ENCODE measurements around the gene LASP1NB.
"Not testable (repeated sequence)": the region's sequence is repeated elsewhere in the genome, so short reads cannot be mapped to it uniquely, and the experiment has no call there.

LASP1NB gene

GRCh38 chr17:38897671-38898290, 27.6 kb upstream of the LASP1NB start:
- DNase-seq = no peak

GRCh38 chr17:38898291-38898679, 27.1 kb upstream of the LASP1NB start:
- DNase-seq = no peak

GRCh38 chr17:38898812-38899348, 26.5 kb upstream of the LASP1NB start:
- DNase-seq = no peak

- no peak for DNase-seq
Measured at GRCh38 chr17:38899421-38899820, 26.0 kb upstream of the LASP1NB start.

GRCh38 chr17:38900978-38901656, 24.3 kb upstream of the LASP1NB start:
- no peak for DNase-seq

- no peak for DNase-seq
Measured at GRCh38 chr17:38903404-38903803, 22.0 kb upstream of the LASP1NB start.

- DNase-seq = no peak
Measured at GRCh38 chr17:38904892-38905291, 20.5 kb upstream of the LASP1NB start.

- DNase-seq = no peak
Measured at GRCh38 chr17:38905375-38905774, 20.0 kb upstream of the LASP1NB start.

- no peak for DNase-seq
Measured at GRCh38 chr17:38906460-38907228, 18.8 kb upstream of the LASP1NB start.

GRCh38 chr17:38907930-38908675, 17.3 kb upstream of the LASP1NB start:
- DNase-seq = no peak

- no peak for DNase-seq
Measured at GRCh38 chr17:38908676-38909181, 16.7 kb upstream of the LASP1NB start.

GRCh38 chr17:38910325-38910724, 15.1 kb upstream of the LASP1NB start:
- DNase-seq = no peak

- DNase-seq = no peak
Measured at GRCh38 chr17:38911081-38911730, 14.2 kb upstream of the LASP1NB start.

GRCh38 chr17:38911731-38912081, 13.7 kb upstream of the LASP1NB start:
- DNase-seq = not testable (repeated sequence)

- no peak for DNase-seq
Measured at GRCh38 chr17:38912221-38912813, 13.1 kb upstream of the LASP1NB start.

GRCh38 chr17:38914741-38915638, 10.4 kb upstream of the LASP1NB start:
- no peak for DNase-seq

GRCh38 chr17:38915639-38915995, 9.8 kb upstream of the LASP1NB start:
- DNase-seq = no peak

- DNase-seq = no peak
Measured at GRCh38 chr17:38916771-38917170, 8.6 kb upstream of the LASP1NB start.

- DNase-seq = no peak
Measured at GRCh38 chr17:38917259-38917658, 8.2 kb upstream of the LASP1NB start.

GRCh38 chr17:38918129-38918913, 7.1 kb upstream of the LASP1NB start:
- DNase-seq = no peak
